Dedifferentiated amniotic fluid mesenchymal stem cell (primary cell): ENCODE results near the gene ATP11B.
A peak's percentile ranks its signal among the peaks of the same experiment; 100 is the strongest.
"Not testable (repeated sequence)": the region's sequence is repeated elsewhere in the genome, so short reads cannot be mapped to it uniquely, and the experiment has no call there.

Source experiments
- DNase-seq: peaks from one replicate; pipeline ENCODE4 v3.0.0-alpha.2; 2016; ENCODE audit errors: extremely low spot score

ATP11B gene

GRCh38 chr3:182795389-182795782, 2.1 kb downstream of the ATP11B start:
- no peak for DNase-seq

GRCh38 chr3:182796310-182796709, 3.0 kb downstream of the ATP11B start:
- DNase-seq = no peak

GRCh38 chr3:182797876-182798275, 4.6 kb downstream of the ATP11B start:
- no peak for DNase-seq

- not testable (repeated sequence) for DNase-seq
Measured at GRCh38 chr3:182799143-182799542, 5.8 kb downstream of the ATP11B start.

- DNase-seq = no peak
Measured at GRCh38 chr3:182800508-182800907, 7.2 kb downstream of the ATP11B start.

GRCh38 chr3:182802413-182803390, 9.4 kb downstream of the ATP11B start:
- DNase-seq = no peak

GRCh38 chr3:182803596-182803995, 10.3 kb downstream of the ATP11B start:
- DNase-seq = no peak

GRCh38 chr3:182807061-182807460, 13.8 kb downstream of the ATP11B start:
- no peak for DNase-seq

GRCh38 chr3:182808041-182808770, 14.9 kb downstream of the ATP11B start:
- no peak for DNase-seq

- no peak for DNase-seq
Measured at GRCh38 chr3:182809531-182809930, 16.2 kb downstream of the ATP11B start.

- peak; percentile 49 for DNase-seq
Measured at GRCh38 chr3:182810574-182811268, 17.4 kb downstream of the ATP11B start.

GRCh38 chr3:182811269-182811596, 17.9 kb downstream of the ATP11B start:
- DNase-seq = no peak

- no peak for DNase-seq
Measured at GRCh38 chr3:182812123-182812522, 18.8 kb downstream of the ATP11B start.

- DNase-seq = no peak
Measured at GRCh38 chr3:182814419-182815062, 21.2 kb downstream of the ATP11B start.

- DNase-seq = no peak
Measured at GRCh38 chr3:182816181-182816580, 22.9 kb downstream of the ATP11B start.

GRCh38 chr3:182818296-182818978, 25.1 kb downstream of the ATP11B start:
- no peak for DNase-seq

- DNase-seq = no peak
Measured at GRCh38 chr3:182821221-182821981, 28.1 kb downstream of the ATP11B start.

- not testable (repeated sequence) for DNase-seq
Measured at GRCh38 chr3:182822260-182822659, 29.0 kb downstream of the ATP11B start.

GRCh38 chr3:182824957-182825356, 31.7 kb downstream of the ATP11B start:
- no peak for DNase-seq

- DNase-seq = no peak
Measured at GRCh38 chr3:182829761-182830405, 36.6 kb downstream of the ATP11B start.
